Naive thymus-derived CD8-positive, alpha-beta T cell (primary cell): Measurements from ENCODE around the gene DGKI. TPM values are rescaled to one million over a fixed set of nuclear protein-coding genes. Genes with fewer than 3 reads are reported as not detected.

ENCODE experiments used
- ATAC-seq, 2 donors: fragments of 150-1000 bp; cut with Tn5 transposase in 1 of 2; sonication (Bioruptor Pico), chemical (Tn5 transposase) in 1 of 2; 1 replicate in 1 of 2; 2 replicates in 1 of 2; pipeline ENCODE4 v1.10.0; 2021; ENCODE audit warnings: mild to moderate bottlenecking in 2 of 2, moderate library complexity in 2 of 2
- POLR2A ChIA-PET: fragments of 350-600 bp; sonication (Branson Sonifier 250); formaldehyde crosslinking; loops from one replicate; lab custom pipeline; 2021; ENCODE audit warnings: antibody characterized with exemption; lab: Charles Lee
- DNase-seq, 10 donors: peaks; one replicate each; pipeline versions ENCODE4 v3.0.0 to v3.0.0-alpha.2; 2020 to 2022
- H3K27ac Mint-ChIP-seq, 10 donors: one replicate each; pipeline ENCODE4 v1.8.0; 2020 to 2022; ENCODE audit warnings: mild to moderate bottlenecking in 10 of 10, mixed read lengths in 10 of 10, moderate library complexity in 4 of 10, inconsistent platforms in 1 of 10
- H3K27me3 Mint-ChIP-seq, 5 donors: one replicate each; pipeline ENCODE4 v1.8.0; 2021 to 2022; ENCODE audit warnings: mixed read lengths in 5 of 5
- H3K36me3 Mint-ChIP-seq, 3 donors: one replicate each; pipeline ENCODE4 v1.8.0; 2020 to 2022; ENCODE audit warnings: mixed read lengths in 3 of 3, mild to moderate bottlenecking in 2 of 3, inconsistent platforms in 1 of 3
- H3K4me1 Mint-ChIP-seq, 4 donors: one replicate each; pipeline ENCODE4 v1.8.0; 2021 to 2022; ENCODE audit warnings: mixed read lengths in 4 of 4
- H3K4me3 Mint-ChIP-seq, 10 donors: one replicate each; pipeline ENCODE4 v1.8.0; 2020 to 2022; ENCODE audit warnings: mild to moderate bottlenecking in 10 of 10, mixed read lengths in 10 of 10, moderate library complexity in 6 of 10, inconsistent platforms in 1 of 10
- H3K9me3 Mint-ChIP-seq, 9 donors: one replicate each; pipeline ENCODE4 v1.8.0; 2020 to 2022; ENCODE audit warnings: mixed read lengths in 9 of 9, mild to moderate bottlenecking in 3 of 9, inconsistent platforms in 1 of 9, moderate library complexity in 1 of 9
- polyA plus RNA-seq, 3 donors: library from polyadenylated mRNA; unstranded; fragments of 300-500 nt; fragmentation: Illumina TruSeq; gene quantifications; one replicate each; pipeline ENCODE4 v1.2.3, GENCODE V29; 2021
- total RNA-seq, 8 experiments: library from RNA in 2 of 8; stranded (reverse) in 2 of 8; gene quantifications; one replicate each; pipeline ENCODE4 v1.2.3 and lab custom pipeline; 2021 to 2026

Gene DGKI
- total and polyA plus RNA-seq, 5 experiments from 2014 or later, result 0.01 TPM; not detected in 4

DNA sequence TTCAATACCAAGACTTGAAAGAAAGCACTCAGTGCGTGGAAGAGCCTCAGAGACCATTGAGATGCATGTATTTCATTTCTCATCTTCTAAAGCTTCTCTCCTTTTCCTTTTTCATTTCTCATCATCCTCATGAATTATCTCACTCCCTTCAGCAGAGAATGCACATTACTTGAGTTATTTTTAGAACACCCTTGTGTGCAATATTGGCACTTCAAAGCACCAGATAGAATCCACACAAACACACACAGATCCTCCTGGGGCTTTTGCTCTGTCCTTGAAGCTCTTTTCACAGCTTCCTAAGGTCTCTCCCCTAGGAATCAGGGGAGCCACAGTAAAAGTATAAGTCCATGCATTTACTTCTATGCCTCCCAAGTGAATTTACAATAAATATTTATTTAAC lies 18.3 kb downstream of the DGKI start:
- H3K4me1 Mint-ChIP-seq, result no peaks in the 10 kb centered on the region
- no peak for ATAC-seq
- DNase-seq, result no peak
- peaks cover 0 to 26% (median 0%) of the 10 kb centered on the region in 3 donors for H3K36me3 Mint-ChIP-seq
- H3K9me3 Mint-ChIP-seq, result peaks cover 0 to 29% (median 20%) of the 10 kb centered on the region in 9 donors
- H3K4me3 Mint-ChIP-seq, result no peak overlapping the region
- POLR2A ChIA-PET, result no interaction called here
- peaks cover 10 to 39% (median 18%) of the 10 kb centered on the region in 5 donors for H3K27me3 Mint-ChIP-seq
- no peak overlapping the region for H3K27ac Mint-ChIP-seq

DNA sequence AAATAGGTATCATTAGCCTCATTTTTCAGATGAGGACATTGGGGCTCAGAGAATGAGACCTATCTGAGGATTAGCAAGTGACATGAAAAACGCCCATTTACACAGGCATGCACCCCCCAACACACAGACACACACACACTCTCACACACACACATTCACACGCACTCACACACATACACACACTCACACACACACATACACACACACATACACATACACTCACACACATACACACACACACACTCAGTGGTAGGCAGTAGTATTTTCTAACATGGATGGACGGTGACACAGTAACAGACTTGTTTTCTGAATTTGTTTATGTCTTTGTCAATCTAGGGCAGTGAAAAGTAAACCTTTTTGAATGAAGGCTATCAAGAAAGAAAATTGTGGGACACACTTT lies 21.3 kb downstream of the DGKI start:
- Mint-ChIP-seq H3K9me3 (peaks cover 0 to 6% (median 2%) of the 10 kb centered on the region in 9 donors), H3K27me3 (peaks cover 16 to 45% (median 23%) of the 10 kb centered on the region in 5 donors), H3K4me1 (no peaks in the 10 kb centered on the region), H3K4me3 (no peak overlapping the region), H3K27ac (no peak overlapping the region), H3K36me3 (peaks cover 0 to 3% (median 0%) of the 10 kb centered on the region in 3 donors)
- ATAC-seq (no peak), DNase-seq (no peak)
- POLR2A ChIA-PET, result no interaction called here

DNA sequence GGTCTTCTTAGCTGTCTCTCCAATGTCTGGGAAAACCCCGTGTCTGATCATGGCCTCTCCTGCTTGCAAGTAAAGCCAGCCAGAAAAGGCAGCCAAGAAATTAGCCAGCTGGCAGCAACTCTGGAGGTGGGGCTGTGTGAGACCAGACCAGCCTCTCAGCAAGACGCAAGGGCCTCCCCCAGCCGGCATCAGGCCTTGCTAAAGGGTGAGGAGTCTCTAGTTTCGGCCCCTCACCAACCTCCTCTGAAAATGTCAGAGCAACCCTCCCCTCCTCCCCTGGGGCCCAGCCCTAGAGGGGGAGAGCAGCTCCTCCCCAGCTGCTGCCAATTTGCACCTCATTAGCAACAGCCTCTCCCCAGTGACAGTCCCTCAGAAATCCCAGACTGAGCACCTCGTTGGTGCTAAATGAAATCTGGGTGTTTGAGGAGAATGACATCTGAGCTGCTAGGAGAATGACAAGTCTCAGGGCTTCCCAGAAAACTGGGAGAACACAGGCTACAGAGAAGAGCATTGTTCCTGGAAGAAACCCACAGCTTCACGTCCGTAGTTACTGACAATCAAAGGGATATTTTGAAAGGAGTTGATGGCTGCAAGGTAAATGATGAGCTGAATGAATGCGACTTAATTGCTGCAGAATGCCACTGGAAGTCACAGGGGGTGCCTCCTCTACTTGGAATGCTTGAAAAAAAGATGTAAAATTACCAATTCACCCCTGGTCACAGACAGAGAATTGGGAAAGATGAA lies 25.9 kb downstream of the DGKI start:
- DNase-seq (no peak), ATAC-seq (no peak)
- Mint-ChIP-seq H3K4me3 (no peak overlapping the region), H3K27me3 (peaks cover 19 to 41% (median 22%) of the 10 kb centered on the region in 5 donors), H3K4me1 (no peaks in the 10 kb centered on the region), H3K27ac (no peak overlapping the region), H3K9me3 (no peaks in the 10 kb centered on the region), H3K36me3 (no peaks in the 10 kb centered on the region)
- POLR2A ChIA-PET, result no interaction called here

DNA sequence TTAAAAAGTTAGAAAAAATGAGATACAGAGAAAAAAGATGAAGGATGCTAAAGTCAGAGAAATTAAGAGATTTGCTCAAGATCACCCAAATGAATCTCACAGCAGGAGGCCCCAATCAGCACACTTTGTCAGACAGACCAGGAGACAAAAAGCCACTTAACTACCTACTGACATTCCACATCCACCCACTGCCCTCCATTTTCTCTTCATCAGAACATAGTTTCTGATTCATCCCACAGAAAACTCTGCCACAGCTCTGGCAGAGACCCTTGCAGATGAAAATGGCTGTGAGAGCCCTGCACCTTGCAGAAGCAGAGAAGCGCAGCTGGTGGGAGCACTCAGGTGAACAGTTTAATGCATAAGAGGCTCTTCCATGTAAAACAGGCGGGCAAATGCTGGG lies 26.6 kb downstream of the DGKI start:
- Mint-ChIP-seq H3K4me3 (no peak overlapping the region), H3K4me1 (no peaks in the 10 kb centered on the region), H3K27me3 (peaks cover 19 to 41% (median 22%) of the 10 kb centered on the region in 5 donors), H3K9me3 (no peaks in the 10 kb centered on the region), H3K27ac (no peak overlapping the region), H3K36me3 (no peaks in the 10 kb centered on the region)
- ATAC-seq (no peak), DNase-seq (no peak)
- POLR2A ChIA-PET, result no interaction called here

DNA sequence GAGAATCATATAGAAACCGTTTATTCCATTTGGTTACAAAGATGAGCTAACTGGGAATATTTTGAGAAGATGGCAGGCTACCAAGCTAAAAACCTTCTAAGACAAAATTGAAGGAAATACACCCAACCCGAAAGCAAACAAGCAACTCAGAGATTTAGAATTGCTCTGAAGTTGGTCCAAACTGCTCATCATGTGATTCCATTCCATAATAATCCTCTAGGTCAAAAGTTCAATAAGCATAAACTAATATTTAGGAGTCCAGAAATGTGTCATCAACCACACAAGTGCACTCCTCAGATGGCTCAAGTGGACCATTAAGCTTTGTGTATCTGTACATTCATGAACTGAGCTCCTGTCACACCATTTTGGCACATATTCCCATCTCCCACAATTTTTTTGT lies 28.7 kb downstream of the DGKI start:
- no peaks in the 10 kb centered on the region for H3K36me3 Mint-ChIP-seq
- no peaks in the 10 kb centered on the region for H3K4me1 Mint-ChIP-seq
- DNase-seq (no peak), ATAC-seq (no peak)
- H3K4me3 Mint-ChIP-seq, result no peak overlapping the region
- no peaks in the 10 kb centered on the region for H3K9me3 Mint-ChIP-seq
- H3K27me3 Mint-ChIP-seq, result peaks cover 15 to 41% (median 22%) of the 10 kb centered on the region in 5 donors
- POLR2A ChIA-PET, result no interaction called here
- peak overlapping the region in 1 of 10 donors; percentile 46 for H3K27ac Mint-ChIP-seq

DNA sequence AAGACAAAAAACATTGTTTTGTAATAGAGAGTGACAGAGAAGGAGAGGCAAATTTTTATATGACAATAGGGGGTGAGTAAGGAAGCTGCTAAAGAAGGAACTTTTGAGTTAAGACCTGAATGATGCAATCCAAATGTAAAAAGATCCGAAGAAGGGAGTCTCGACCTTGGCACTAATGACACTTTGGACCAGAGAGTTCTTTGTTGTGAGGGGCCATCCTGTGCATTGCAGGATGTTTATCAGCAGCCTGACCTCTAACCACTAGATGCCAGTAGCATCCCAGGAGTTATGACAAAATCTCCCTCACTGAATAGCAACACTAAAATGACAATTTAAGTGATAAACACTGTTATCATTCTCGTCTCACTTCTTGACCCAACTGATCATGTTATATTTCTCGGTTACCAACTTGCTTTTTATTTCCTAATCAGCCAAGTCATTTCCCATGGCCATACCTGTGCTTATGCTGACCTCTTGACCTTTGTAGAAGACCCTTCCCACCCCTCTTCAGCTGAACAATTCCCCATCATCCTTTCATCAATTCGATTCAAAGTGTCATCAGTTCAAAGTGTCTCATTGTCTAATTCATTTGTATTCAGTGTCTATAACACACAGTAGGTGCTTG lies 30.0 kb downstream of the DGKI start:
- no peak overlapping the region for H3K4me3 Mint-ChIP-seq
- H3K36me3 Mint-ChIP-seq, result no peaks in the 10 kb centered on the region
- POLR2A ChIA-PET, result no interaction called here
- H3K4me1 Mint-ChIP-seq, result no peaks in the 10 kb centered on the region
- DNase-seq (no peak), ATAC-seq (no peak)
- H3K9me3 Mint-ChIP-seq, result no peaks in the 10 kb centered on the region
- H3K27me3 Mint-ChIP-seq, result peaks cover 15 to 39% (median 22%) of the 10 kb centered on the region in 5 donors
- H3K27ac Mint-ChIP-seq, result no peak overlapping the region

DNA sequence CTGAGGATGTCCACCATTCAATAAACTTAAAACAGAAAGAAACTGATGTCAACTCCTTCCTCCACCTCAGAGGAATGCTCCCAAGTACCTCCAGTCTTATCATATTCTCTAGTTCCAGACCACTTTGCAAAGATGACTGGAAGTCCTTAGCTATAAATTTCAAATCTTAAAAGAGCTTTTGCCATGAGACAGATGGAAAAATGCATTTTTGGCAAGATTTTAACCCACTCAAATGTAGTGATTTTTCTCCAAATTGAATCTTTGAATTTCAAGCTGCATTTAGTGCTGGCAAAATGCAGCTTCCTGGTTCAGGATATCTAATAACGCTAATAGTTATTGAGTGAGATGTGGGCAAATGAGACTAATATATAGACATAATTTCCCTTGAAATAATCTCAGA lies 33.2 kb downstream of the DGKI start:
- POLR2A ChIA-PET, result no interaction called here
- H3K4me1 Mint-ChIP-seq, result peaks cover 0 to 2% (median 0%) of the 10 kb centered on the region in 4 donors
- no peak overlapping the region for H3K4me3 Mint-ChIP-seq
- no peak overlapping the region for H3K27ac Mint-ChIP-seq
- no peak for ATAC-seq
- H3K36me3 Mint-ChIP-seq, result no peaks in the 10 kb centered on the region
- DNase-seq, result no peak
- H3K27me3 Mint-ChIP-seq, result peaks cover 5 to 24% (median 9%) of the 10 kb centered on the region in 5 donors
- peaks cover 0 to 2% (median 0%) of the 10 kb centered on the region in 9 donors for H3K9me3 Mint-ChIP-seq

DNA sequence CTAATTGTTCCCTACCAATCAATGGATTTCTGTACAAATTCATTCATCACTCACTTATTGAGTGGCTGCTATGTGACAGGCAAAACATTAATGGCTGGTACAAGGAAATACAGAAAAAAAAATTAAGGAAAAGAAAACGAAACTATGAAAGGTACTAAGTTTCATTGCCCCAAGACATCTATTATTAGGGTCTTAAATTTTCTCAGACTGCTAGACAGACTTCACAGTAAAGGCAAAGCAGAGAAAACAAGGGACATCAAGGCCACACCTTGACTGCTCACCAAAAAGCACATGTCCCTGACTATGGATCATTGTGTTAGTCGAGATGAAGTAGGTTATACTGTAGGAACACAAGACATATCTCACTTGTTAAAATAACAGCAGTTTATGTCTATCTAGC lies 36.5 kb downstream of the DGKI start:
- POLR2A ChIA-PET, result no interaction called here
- DNase-seq, result no peak
- H3K27ac Mint-ChIP-seq, result no peak overlapping the region
- H3K36me3 Mint-ChIP-seq, result no peaks in the 10 kb centered on the region
- H3K9me3 Mint-ChIP-seq, result peaks cover 0 to 2% (median 0%) of the 10 kb centered on the region in 9 donors
- ATAC-seq, result no peak
- H3K27me3 Mint-ChIP-seq, result peaks cover 5 to 33% (median 22%) of the 10 kb centered on the region in 5 donors
- no peak overlapping the region for H3K4me3 Mint-ChIP-seq
- H3K4me1 Mint-ChIP-seq, result peaks cover 0 to 2% (median 0%) of the 10 kb centered on the region in 4 donors

DNA sequence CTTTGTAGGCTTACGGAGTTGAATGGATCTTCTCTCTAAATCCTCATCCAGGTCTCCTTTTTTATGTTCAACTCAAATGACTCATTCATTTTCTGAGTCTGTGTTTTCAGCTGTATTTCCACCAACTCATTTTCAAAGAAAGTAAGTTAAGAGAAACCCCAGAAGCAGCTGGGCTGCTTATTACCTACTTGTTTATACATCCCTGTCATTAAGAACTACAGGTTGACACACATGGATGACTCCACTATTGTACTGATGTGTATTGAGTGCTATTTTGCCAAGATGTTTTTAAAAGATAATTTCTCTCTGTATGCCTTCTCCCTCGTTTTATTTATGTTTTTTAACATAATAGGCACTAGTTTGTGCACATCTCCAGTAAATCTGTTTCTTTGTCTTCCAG lies 41.9 kb downstream of the DGKI start:
- no peak for ATAC-seq
- Mint-ChIP-seq H3K27me3 (peaks cover 9 to 38% (median 15%) of the 10 kb centered on the region in 5 donors), H3K4me3 (no peak overlapping the region), H3K9me3 (no peaks in the 10 kb centered on the region), H3K36me3 (no peaks in the 10 kb centered on the region), H3K27ac (no peak overlapping the region), H3K4me1 (no peaks in the 10 kb centered on the region)
- no peak for DNase-seq
- POLR2A ChIA-PET, result no interaction called here

DNA sequence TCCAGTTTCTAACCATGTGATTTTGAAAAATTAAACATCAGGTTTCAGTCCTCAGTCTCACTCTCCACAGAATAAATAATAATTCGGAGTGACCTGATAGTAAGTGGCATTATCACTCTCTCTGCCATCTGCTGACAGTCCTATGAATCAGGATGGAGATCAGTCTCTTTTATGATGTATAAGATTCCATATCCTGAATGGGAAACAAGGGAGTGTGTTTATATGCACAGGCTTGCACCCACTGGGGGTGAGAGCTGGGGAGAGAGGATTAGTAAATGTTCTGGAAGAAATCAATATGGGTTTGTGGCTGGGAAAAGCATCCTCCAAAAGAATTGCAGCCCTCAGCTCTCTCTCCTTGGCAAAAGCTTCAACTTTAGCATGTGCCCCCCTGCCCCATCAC lies 45.3 kb downstream of the DGKI start:
- Mint-ChIP-seq H3K4me1 (no peaks in the 10 kb centered on the region), H3K27me3 (peaks cover 5 to 17% (median 7%) of the 10 kb centered on the region in 5 donors), H3K9me3 (peaks cover 0 to 4% (median 1%) of the 10 kb centered on the region in 9 donors), H3K27ac (no peak overlapping the region), H3K4me3 (no peak overlapping the region), H3K36me3 (peaks cover 0 to 1% (median 0%) of the 10 kb centered on the region in 3 donors)
- no peak for ATAC-seq
- DNase-seq, result no peak
- POLR2A ChIA-PET, result no interaction called here

DNA sequence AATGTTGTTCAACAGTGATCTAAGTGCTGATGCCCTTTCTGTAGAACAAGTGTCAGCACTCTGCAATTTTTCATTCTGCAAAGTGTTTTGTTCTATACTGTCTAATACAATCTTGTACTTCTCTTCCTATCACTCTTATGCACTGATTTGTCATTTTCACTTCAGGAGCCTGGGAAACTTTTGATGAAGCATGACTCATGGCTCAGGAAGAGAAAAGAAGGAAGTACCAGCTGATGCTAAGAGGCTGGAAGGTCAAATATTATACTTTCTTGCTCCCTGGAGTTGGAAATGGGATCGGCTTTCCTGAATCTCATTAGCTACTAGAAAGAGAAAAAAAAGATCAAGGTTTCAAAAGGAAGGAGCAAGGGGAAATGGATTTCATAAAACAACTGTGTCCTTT lies 45.8 kb downstream of the DGKI start:
- Mint-ChIP-seq H3K9me3 (peaks cover 0 to 9% (median 3%) of the 10 kb centered on the region in 9 donors), H3K36me3 (peaks cover 0 to 4% (median 0%) of the 10 kb centered on the region in 3 donors), H3K27me3 (peaks cover 4 to 13% (median 5%) of the 10 kb centered on the region in 5 donors), H3K4me3 (no peak overlapping the region), H3K4me1 (no peaks in the 10 kb centered on the region), H3K27ac (no peak overlapping the region)
- POLR2A ChIA-PET, result no interaction called here
- DNase-seq (no peak), ATAC-seq (no peak)

DNA sequence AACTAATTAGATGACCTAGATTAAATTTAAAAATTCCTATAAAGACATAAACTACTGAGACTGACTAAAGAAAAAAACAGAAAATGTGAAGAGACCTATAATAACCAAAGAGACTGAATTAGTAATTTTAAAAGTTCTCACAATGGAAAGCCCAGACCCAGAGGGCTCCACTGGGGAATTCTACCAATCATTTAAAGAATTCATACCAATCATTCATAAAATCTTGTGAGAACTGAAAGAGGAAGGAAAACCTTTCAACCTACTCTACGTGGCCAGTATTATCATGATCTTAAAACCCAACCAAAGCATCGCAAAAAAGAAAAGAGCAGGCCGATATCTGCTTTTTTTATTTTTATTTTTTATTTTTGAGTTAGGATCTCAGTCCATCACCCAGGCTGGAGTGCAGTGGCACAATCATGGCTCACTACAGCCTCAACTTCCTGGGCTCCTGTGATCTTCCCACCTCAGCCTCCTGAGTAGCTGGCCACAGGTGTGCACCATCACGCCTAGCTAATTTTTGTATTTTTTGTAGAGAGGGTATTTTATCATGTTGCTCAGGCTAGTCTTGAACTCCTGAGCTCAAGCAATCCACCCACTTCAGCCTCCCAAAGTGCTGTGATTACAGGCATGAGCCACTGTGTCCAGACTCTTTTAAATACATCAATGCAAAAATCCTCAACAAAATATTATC lies 48.6 kb downstream of the DGKI start:
- H3K4me3 Mint-ChIP-seq, result no peak overlapping the region
- DNase-seq (no peak), ATAC-seq (no peak)
- no peaks in the 10 kb centered on the region for H3K4me1 Mint-ChIP-seq
- peaks cover 0 to 12% (median 4%) of the 10 kb centered on the region in 9 donors for H3K9me3 Mint-ChIP-seq
- H3K27me3 Mint-ChIP-seq, result peaks cover 3 to 11% (median 8%) of the 10 kb centered on the region in 5 donors
- no peak overlapping the region for H3K27ac Mint-ChIP-seq
- H3K36me3 Mint-ChIP-seq, result peaks cover 0 to 4% (median 0%) of the 10 kb centered on the region in 3 donors
- POLR2A ChIA-PET, result no interaction called here

DNA sequence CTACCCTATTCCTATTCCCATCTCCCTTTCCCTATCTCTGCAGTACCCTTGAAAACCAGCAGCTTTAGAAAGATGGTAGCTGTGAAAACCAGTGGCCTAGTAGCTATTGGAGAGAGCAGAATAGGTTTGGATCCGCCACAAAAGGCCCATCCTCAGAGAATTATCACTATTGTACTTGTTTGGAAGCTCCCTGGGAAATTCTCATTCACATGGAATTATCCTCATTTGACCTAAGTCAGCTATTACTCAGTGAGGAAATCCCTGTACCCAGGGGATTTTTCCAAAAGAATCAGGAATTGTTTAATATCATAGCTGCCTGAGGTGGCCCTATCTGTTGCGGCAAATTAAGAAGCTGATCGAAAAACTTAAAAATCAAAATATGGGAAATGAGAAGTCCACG lies 51.6 kb downstream of the DGKI start:
- Mint-ChIP-seq H3K4me3 (no peak overlapping the region), H3K27ac (no peak overlapping the region), H3K27me3 (peaks cover 4 to 19% (median 13%) of the 10 kb centered on the region in 5 donors), H3K9me3 (peaks cover 0 to 12% (median 4%) of the 10 kb centered on the region in 9 donors), H3K4me1 (no peaks in the 10 kb centered on the region), H3K36me3 (peaks cover 0 to 4% (median 0%) of the 10 kb centered on the region in 3 donors)
- POLR2A ChIA-PET, result no interaction called here
- DNase-seq, result no peak
- no peak for ATAC-seq
